H7 (cell line): ENCODE results near the gene AHRR. TPM values are rescaled to one million over a fixed set of nuclear protein-coding genes. Genes with fewer than 3 reads are reported as not detected.

Experiments used
- DNase-seq: peaks from one replicate; pipeline ENCODE4 v3.0.0; 2012
- H3K27me3 ChIP-seq: 2 replicates; pipeline ENCODE4 v1.6.0; 2011; ENCODE audit warnings: mild to moderate bottlenecking, low read length; ENCODE audit not compliant: control insufficient read depth, insufficient read depth
- H3K36me3 ChIP-seq: replicated peaks from 2 replicates; pipeline ENCODE4 v1.5.1; 2011; ENCODE audit warnings: low read length; ENCODE audit not compliant: control insufficient read depth, insufficient read depth
- H3K4me3 ChIP-seq: 2 replicates; pipeline ENCODE4 v1.5.1; 2011; ENCODE audit warnings: low read depth, mild to moderate bottlenecking, control low read depth, low read length, moderate library complexity; ENCODE audit not compliant: insufficient read depth
- total RNA-seq: library from RNA; depleted of rRNA; stranded (reverse); fragments of >200 nt; shearing (Covaris generic); gene quantifications from 2 replicates; pipeline ENCODE4 v1.2.3, GENCODE V29; 2014

The AHRR gene
- total RNA-seq, 1 experiment from 2014 or later, result 1.4 TPM

DNA sequence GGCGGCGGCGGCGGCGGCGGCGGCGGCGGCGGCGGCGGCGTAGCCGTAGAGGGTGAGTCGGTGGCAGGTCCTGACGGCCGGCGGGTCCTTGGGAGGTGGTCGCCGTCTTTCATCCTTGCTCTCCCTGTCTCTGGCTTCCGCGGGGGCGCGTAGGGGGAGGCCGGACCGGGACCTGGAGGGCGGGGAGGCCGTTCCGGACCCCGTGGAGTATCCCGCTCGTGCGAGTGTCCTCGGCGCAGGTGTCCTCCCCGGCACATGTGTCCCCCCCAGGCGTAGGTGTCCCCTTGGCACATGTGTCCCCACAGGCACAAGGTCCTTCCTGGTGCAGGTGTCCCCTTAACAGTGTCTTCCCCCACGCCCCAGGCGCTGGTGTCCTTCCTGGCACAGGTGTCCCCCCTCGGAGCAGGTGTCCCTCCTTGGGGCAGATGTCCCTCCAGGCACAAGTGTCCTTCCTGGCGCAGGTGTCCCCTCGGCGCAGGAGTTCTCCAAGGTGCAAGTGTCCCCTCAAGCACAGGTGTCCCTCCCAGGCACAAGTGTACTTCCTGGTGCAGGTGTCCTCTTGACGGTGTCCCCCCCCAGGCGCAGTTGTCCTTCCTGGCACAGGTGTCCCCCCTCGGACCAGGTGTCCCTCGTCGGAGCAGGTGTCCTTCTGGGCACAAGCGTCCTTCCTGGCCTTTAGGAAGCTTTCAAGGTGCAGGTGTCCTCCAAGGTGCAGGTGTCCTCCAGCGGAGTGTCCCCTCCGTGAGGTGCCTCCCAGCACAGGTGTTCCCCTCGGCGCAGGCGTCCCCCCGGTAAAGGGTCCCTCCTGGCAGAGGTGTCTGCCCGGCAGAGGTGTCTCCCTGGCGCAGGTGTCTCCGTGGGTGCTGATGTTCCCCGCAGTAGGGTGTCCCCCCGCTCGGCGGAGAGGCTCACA, 122.0 kb downstream of the AHRR start:
- peak overlapping the region; percentile 86 for H3K4me3 ChIP-seq
- DNase-seq, result no peak
- no peaks in the 10 kb centered on the region; the same call in 1 of the 2 replicates for H3K27me3 ChIP-seq
- H3K36me3 ChIP-seq, result peaks cover 15% of the 10 kb centered on the region

DNA sequence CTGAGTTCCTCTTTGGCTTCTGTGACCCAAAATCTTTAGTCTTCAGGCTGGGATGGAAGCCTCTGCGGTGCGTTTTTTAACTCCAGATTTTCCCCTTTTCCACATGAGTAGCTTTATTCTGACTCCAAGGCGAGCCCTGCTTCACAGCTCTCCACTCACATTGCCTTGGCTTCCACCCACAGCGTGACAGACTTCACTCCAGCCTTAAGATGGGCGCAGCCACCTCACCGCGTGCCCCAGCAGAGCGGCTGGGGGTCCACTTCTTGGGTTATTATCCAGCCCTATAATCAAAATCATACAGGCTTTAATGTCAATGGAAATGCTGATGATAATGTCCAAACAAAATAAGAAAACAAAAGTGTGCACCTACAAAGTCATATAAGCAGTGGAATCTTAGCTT, 122.7 kb downstream of the AHRR start:
- no peaks in the 10 kb centered on the region; the same call in 1 of the 2 replicates for H3K27me3 ChIP-seq
- DNase-seq, result peak; percentile 52
- H3K36me3 ChIP-seq, result peaks cover 17% of the 10 kb centered on the region
- no peak overlapping the region for H3K4me3 ChIP-seq

DNA sequence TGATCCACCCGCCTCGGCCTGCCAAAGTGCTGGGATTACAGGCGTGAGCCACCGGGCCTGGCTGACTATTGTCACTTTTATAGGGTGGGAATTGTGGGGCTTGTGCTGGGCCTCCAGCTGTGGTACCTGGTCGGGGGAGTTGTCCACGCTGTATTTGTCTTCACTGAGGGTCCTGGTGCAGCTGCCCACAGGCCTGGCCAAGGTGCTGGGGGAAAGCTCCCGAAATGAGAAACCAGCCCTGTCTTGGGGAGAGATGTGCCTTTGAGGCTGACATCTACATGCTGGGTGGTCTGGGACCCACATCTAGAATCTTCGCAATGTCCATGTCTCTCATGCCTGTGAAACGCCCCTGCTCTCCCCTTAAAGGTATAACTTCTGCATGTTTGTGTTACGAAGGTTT, 124.1 kb downstream of the AHRR start:
- H3K27me3 ChIP-seq, result no peaks in the 10 kb centered on the region; the same call in 1 of the 2 replicates
- DNase-seq, result no peak
- H3K4me3 ChIP-seq, result no peak overlapping the region
- H3K36me3 ChIP-seq, result peaks cover 19% of the 10 kb centered on the region

DNA sequence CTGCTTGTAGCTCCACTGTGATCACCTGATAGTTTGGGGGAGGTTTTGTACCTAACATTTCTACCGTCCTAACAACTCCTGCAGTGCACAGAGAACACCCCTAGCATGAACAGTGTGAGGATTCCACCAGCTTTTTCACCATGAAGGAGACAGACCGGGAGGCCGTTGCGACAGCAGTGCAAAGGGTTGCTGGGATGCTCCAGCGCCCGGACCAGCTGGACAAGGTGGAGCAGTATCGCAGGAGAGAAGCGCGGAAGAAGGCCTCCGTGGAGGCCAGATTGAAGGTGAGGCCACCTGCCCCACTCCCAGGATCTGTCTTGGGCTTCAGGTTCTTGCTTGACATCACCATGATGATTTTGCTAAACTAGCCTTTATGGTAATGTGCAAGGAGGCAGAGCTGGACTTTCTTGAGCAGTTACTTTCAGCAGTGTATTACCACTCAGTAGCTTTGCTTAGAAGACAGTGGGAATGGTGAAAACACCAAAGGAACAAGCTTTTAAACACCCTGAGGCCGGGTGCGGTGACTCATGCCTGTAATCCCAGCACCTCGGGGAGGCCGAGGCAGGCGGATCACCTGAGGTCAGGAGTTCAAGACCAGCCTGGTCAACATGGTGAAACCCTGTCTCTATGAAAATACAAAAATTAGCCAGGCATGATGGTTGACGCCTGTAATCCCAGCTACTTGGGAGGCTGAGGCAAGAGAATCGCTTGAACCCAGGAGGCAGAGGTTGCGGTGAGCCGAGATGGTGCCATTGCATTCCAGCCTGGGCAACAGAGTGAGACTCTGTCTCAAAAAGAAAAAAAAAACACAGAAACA, 124.8 kb downstream of the AHRR start:
- no peak for DNase-seq
- Histone ChIP-seq H3K4me3 (no peak overlapping the region), H3K27me3 (no peaks in the 10 kb centered on the region; the same call in 1 of the 2 replicates), H3K36me3 (peaks cover 19% of the 10 kb centered on the region)

DNA sequence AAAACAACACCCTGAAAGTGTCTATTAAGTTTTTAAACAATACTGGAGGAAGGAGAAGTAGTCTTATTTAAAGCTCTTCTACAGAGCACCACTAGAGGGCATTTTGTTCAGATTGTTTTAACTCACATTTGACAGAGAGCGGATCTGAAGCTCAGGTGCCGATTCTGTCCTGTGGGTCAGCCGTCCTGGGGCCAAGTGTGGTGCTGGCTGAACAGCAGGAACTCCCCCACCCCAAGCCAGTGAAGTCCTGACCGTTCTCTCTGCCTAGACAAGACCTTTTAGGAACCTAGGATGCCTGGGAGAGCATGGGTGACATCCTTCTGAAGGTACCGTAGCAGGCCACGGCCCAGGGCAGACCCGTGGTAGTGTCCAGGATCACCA, 125.4 kb downstream of the AHRR start:
- Histone ChIP-seq H3K27me3 (no peaks in the 10 kb centered on the region; the same call in 1 of the 2 replicates), H3K36me3 (peaks cover 19% of the 10 kb centered on the region), H3K4me3 (no peak overlapping the region)
- peak; percentile 83 for DNase-seq

DNA sequence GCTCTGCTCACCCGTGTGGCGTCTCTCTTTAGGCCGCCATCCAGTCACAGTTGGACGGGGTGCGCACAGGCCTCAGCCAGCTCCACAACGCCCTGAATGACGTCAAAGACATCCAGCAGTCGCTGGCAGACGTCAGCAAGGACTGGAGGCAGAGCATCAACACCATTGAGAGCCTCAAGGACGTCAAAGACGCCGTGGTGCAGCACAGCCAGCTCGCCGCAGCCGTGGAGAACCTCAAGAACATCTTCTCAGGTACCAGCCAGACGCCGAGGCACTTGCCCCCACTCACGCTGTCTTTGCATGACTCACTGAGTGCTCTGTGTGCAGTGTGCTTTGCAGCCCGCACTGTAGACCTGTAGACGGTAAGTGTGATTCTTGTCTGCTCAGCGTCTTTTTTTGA, 126.0 kb downstream of the AHRR start:
- DNase-seq, result no peak
- Histone ChIP-seq H3K4me3 (no peak overlapping the region), H3K27me3 (no peaks in the 10 kb centered on the region), H3K36me3 (peaks cover 19% of the 10 kb centered on the region)

DNA sequence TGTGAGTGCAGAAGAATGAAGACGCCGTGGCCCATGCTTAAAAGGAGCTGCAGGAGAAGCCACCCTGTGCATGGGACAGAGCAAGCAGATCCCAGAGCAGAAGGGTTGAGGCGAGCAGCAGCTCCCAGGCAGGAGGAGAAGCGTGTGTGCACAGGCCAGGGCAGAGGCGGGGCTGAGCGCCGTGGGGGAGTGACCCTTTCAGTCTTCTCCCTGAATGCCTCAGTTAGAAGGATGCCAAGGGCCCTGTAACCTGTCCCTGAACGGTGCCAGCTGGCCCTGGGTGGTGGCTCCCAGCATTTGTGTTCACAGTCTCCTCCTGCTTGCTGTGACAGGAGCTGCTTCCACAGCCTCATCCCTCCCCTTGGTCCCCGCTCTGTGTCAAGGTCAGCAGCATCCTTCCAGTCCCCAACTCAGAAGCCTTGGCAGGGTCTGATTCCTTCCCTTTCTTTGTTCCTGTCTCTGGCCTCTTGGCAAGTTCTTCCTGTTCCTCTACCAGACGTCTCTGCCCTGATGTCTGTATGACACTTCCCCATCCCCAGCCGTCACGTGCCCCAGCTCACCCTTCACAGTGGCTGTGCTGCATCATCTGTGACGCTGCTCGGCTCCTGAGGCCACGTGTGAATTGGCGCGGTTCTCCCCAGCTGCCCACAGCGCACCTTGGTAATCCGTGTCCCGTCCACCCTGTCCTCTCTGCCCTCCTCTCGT, 126.7 kb downstream of the AHRR start:
- H3K4me3 ChIP-seq, result no peak overlapping the region
- H3K27me3 ChIP-seq, result no peaks in the 10 kb centered on the region
- no peak for DNase-seq
- H3K36me3 ChIP-seq, result peaks cover 22% of the 10 kb centered on the region

DNA sequence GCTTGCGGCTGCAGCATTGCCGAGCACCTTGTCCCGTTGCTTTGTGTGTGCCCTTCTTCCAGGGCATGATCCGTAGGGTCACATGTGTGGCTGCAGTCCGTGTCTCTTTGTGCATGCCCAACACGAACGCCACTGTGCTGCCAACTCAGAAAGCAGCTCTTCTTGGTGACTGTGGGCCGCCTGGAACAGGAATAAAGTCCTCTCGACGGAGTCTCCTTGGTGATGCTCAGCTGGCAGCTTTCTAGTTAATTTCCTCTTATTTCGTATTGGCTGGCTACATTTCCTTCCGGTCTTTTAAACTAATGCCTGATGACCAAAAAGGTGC, 127.2 kb downstream of the AHRR start:
- Histone ChIP-seq H3K4me3 (no peak overlapping the region), H3K36me3 (peaks cover 23% of the 10 kb centered on the region), H3K27me3 (no peaks in the 10 kb centered on the region)
- DNase-seq, result no peak

DNA sequence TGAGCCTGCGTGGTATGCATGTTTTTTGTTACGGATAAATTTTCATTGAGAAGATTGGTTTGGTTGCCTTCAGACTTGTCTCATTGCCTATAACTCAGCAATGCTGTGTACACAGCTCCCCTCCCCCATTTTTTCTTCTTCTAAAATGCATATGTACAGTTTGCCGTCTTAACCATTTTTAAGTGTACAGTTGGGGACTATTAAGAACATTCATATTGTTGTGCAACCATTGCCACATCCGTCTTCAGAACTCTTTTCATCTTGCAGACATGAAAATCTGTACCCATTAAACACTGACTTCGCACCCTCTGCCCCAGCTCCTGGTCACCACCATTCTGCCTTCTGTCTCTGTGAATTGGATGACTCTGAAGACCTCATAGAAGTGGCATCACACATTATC, 127.6 kb downstream of the AHRR start:
- H3K36me3 ChIP-seq, result peaks cover 26% of the 10 kb centered on the region
- no peak for DNase-seq
- no peaks in the 10 kb centered on the region for H3K27me3 ChIP-seq

DNA sequence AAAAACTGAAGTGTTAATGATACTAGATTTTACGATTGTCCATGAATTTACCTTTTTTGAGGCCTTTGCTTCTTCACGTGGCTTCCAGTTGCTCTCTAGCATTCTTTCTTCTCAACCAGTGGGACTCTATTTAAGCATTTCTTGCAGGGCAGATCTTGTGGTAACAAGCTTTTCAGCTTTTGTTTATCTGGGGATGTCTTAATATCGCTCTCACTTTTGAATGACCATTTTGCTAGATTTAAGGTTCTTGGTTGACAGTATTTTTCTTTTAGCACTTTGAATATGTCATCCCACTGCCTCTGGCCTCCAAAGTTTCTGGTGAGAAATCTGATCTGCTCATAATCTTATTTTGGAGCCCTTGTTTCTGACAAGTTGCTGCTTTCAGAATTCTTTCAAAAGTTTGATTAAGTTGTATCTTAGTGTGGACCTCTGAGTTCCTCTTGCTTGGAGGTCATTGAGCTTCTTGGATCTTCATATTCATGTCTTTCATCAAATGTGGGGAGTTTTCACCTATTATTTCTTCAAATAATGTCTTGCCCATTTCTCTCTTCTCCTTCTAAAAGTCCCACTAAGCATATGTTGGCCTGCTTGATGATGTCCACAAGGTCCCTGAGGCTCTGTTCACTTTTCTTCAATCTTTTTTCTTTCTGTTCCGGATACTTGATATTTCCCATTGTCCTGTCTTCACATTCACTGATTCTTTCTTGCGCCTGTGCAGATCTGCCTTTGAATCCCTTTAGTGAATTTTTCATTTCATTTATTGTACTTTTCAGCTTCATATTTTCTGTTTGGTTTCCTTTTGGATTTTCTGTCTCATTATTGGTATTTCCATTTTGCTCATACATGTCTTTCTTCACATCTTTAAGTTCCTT, 130.3 kb downstream of the AHRR start:
- DNase-seq, result no peak
- H3K27me3 ChIP-seq, result no peaks in the 10 kb centered on the region

More for the DNA sequence above, 127.6 kb downstream of the AHRR start:
- no peak overlapping the region for H3K4me3 ChIP-seq

DNA sequence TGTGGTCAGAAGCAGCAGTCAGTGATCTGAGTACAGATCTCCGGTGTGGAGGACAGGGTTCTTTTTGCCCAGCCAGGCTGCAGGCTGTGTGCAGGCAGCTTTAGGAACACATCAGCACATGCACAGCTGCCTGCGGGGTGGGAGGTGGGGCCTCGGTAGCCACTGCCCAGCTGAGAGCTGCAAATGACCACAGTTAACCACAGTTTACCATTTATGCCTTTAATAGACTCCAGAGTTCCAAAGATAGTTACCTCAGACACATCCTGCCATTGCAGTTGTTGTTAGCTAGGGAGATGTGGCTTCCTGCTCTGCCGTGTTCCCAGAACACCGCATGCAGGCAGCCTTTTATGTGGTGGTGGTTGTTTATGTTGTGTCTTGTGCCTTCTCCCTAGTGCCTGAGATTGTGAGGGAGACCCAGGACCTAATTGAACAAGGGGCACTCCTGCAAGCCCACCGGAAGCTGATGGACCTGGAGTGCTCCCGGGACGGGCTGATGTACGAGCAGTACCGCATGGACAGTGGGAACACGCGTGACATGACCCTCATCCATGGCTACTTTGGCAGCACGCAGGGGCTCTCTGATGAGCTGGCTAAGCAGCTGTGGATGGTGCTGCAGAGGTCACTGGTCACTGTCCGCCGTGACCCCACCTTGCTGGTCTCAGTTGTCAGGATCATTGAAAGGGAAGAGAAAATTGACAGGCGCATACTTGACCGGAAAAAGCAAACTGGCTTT, 131.6 kb downstream of the AHRR start:
- DNase-seq, result no peak
- H3K4me3 ChIP-seq, result no peak overlapping the region
- no peaks in the 10 kb centered on the region for H3K27me3 ChIP-seq
- peaks cover 19% of the 10 kb centered on the region for H3K36me3 ChIP-seq

More for the DNA sequence above, 130.3 kb downstream of the AHRR start:
- Histone ChIP-seq H3K4me3 (no peak overlapping the region), H3K36me3 (peaks cover 28% of the 10 kb centered on the region)

DNA sequence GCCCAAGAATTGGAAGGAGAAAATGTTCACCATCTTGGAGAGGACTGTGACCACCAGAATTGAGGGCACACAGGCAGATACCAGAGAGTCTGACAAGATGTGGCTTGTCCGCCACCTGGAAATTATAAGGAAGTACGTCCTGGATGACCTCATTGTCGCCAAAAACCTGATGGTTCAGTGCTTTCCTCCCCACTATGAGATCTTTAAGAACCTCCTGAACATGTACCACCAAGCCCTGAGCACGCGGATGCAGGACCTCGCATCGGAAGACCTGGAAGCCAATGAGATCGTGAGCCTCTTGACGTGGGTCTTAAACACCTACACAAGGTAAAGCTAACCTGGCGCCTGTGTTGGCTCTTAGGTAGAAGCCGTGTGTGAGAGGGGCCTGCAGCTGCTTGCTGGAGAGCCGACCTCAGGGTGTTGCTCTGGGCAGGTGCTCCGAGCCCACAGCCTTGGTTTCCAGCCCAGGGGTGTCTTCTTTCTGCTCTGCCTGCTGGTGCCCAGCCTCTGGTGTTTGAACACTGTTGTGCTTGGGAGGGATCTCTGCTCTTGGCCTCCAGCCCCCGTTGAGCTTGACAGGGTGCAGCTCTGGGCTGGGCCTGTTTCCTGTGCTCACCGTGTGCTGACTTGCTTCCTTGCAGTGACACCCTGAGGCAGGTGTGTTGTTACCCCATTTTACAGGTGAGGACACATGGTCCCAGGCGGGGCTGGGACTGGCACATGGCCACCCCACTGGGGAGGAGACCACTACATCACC, 132.4 kb downstream of the AHRR start:
- H3K36me3 ChIP-seq, result peaks cover 15% of the 10 kb centered on the region
- H3K4me3 ChIP-seq, result no peak overlapping the region
- DNase-seq, result no peak
- no peaks in the 10 kb centered on the region for H3K27me3 ChIP-seq

DNA sequence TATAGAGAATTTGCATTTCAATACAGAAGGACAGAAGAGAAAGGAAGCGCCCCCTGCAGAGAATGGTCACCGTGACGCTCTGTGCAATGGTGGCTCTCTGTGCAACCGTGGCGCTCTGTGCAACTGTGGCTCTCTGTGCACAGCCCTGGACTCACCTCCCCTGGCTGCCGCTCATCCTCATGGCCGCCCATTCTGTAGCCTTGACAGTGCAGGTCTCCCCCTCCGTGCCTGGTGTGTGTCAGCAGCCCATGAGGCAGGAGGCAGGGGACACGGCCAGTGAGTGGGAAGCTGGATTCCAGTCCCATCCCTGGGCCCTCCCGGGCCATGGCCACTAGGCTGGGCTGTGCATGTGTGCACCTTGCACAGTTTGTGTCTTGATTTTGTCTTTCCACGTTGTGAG, 133.4 kb downstream of the AHRR start:
- H3K27me3 ChIP-seq, result no peaks in the 10 kb centered on the region
- peaks cover 12% of the 10 kb centered on the region for H3K36me3 ChIP-seq
- H3K4me3 ChIP-seq, result no peak overlapping the region
- DNase-seq, result peak; percentile 67
